Activated CD8-positive, alpha-beta T cell treated with anti-CD3 and anti-CD28 coated beads for 36 hours (primary cell): Measurements from ENCODE around the gene MEG3. TPM values are rescaled to one million over a fixed set of nuclear protein-coding genes. Genes with fewer than 3 reads are reported as not detected.

Experiments
- ATAC-seq: fragments of 200-7000 bp; cut with Tn5 transposase; one replicate; pipeline ENCODE4 v1.10.0; 2021; ENCODE audit warnings: mild to moderate bottlenecking, moderate library complexity
- CTCF ChIA-PET: fragments of 350-600 bp; sonication (Branson Sonifier 250); formaldehyde crosslinking; loops from one replicate; lab custom pipeline; 2021; ENCODE audit warnings: antibody characterized with exemption; lab: Charles Lee
- POLR2A ChIA-PET: fragments of 350-600 bp; sonication (Branson Sonifier 250); formaldehyde crosslinking; loops from one replicate; lab custom pipeline; 2021; ENCODE audit warnings: antibody characterized with exemption; lab: Charles Lee
- DNase-seq: peaks from one replicate; pipeline ENCODE4 v3.0.0-alpha.2; 2020
- H3K27ac Mint-ChIP-seq: one replicate; pipeline ENCODE4 v1.8.0; 2021; ENCODE audit warnings: mild to moderate bottlenecking, mixed read lengths
- H3K27me3 Mint-ChIP-seq: one replicate; pipeline ENCODE4 v1.8.0; 2021; ENCODE audit warnings: mixed read lengths
- H3K36me3 Mint-ChIP-seq: one replicate; pipeline ENCODE4 v1.8.0; 2021; ENCODE audit warnings: low read depth, mixed read lengths
- H3K4me1 Mint-ChIP-seq: one replicate; pipeline ENCODE4 v1.8.0; 2021; ENCODE audit warnings: low read depth, mixed read lengths
- H3K4me3 Mint-ChIP-seq: one replicate; pipeline ENCODE4 v1.8.0; 2021; ENCODE audit warnings: mild to moderate bottlenecking, moderate library complexity, mixed read lengths
- H3K9me3 Mint-ChIP-seq: one replicate; pipeline ENCODE4 v1.8.0; 2021; ENCODE audit warnings: mixed read lengths
- CTCF ChIP-seq: fragments of 200-600 bp; IDR thresholded peaks from one replicate; pipeline ENCODE4 v1.8.0; 2022; ENCODE audit warnings: antibody characterized with exemption, mild to moderate bottlenecking
- intact Hi-C: fragments of 100-400 bp; cut with micrococcal nuclease; formaldehyde crosslinking; loops from one replicate; pipeline ENCODE4 v1.10.0; 2022
- total RNA-seq, 2 experiments: library from RNA; stranded (reverse); gene quantifications; one replicate each; pipeline ENCODE4 v1.2.3, GENCODE V29; 2021

MEG3 gene
- total RNA-seq, 2 experiments from 2014 or later, result not detected

DNA sequence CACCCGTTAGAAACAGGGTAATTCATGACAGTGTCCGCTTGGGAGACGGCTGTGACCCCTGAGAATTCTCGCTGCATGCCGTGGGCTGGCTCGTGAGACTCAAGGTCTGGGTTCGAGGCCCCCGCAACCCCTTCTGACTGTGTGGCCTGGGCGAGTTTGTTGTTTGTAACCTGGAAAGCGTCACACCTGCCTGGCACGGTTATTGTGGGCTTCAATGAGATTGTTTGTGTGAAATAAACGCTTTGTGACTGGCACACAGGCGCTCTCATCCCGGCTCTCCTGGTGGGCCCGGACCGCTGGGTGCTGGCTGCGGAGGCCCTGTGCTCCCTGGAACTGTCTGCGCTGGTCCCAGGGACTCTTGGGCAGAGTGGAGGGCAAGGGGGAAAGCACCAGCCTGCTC is 33.9 kb downstream of the MEG3 start:
- Mint-ChIP-seq H3K27ac (no peak overlapping the region), H3K4me3 (no peak overlapping the region), H3K36me3 (no peaks in the 10 kb centered on the region), H3K4me1 (no peaks in the 10 kb centered on the region), H3K27me3 (no peaks in the 10 kb centered on the region), H3K9me3 (no peaks in the 10 kb centered on the region)
- DNase-seq (no peak), ATAC-seq (no peak)
- TF ChIP-seq CTCF, result no peak
- POLR2A ChIA-PET, result no interaction called here
- intact Hi-C loops, result no loop called here
- CTCF ChIA-PET, result interaction anchor here (0.9 kb wide), 1 partner anchor 9 kb away, joined by 3 read pairs; no protein-coding TSS in a partner anchor

DNA sequence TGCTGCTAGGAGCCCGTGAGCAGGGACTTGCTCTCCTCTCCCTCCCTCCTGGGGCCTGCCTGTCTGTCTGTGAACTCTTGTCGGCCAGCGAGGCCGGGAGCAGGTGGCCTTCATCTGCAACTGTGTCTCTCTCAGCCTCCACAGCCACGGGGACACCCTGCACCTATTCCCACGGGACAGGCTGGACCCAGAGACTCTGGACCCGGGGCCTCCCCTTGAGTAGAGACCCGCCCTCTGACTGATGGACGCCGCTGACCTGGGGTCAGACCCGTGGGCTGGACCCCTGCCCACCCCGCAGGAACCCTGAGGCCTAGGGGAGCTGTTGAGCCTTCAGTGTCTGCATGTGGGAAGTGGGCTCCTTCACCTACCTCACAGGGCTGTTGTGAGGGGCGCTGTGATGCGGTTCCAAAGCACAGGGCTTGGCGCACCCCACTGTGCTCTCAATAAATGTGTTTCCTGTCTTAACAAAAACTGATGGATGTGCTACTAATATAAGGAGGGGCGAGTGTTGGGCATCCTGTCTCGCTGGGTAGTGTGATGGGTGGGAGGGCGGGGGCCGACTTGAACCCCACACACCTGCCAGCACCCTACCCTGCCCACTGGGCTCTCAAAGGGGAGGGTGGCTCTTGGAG is 34.8 kb downstream of the MEG3 start:
- CTCF ChIA-PET, result no interaction called here
- Mint-ChIP-seq H3K4me1 (no peaks in the 10 kb centered on the region), H3K27ac (no peak overlapping the region), H3K4me3 (no peak overlapping the region), H3K36me3 (no peaks in the 10 kb centered on the region), H3K27me3 (no peaks in the 10 kb centered on the region), H3K9me3 (no peaks in the 10 kb centered on the region)
- DNase-seq (no peak), ATAC-seq (no peak)
- POLR2A ChIA-PET, result no interaction called here
- TF ChIP-seq CTCF, result no peak
- intact Hi-C loops, result no loop called here

DNA sequence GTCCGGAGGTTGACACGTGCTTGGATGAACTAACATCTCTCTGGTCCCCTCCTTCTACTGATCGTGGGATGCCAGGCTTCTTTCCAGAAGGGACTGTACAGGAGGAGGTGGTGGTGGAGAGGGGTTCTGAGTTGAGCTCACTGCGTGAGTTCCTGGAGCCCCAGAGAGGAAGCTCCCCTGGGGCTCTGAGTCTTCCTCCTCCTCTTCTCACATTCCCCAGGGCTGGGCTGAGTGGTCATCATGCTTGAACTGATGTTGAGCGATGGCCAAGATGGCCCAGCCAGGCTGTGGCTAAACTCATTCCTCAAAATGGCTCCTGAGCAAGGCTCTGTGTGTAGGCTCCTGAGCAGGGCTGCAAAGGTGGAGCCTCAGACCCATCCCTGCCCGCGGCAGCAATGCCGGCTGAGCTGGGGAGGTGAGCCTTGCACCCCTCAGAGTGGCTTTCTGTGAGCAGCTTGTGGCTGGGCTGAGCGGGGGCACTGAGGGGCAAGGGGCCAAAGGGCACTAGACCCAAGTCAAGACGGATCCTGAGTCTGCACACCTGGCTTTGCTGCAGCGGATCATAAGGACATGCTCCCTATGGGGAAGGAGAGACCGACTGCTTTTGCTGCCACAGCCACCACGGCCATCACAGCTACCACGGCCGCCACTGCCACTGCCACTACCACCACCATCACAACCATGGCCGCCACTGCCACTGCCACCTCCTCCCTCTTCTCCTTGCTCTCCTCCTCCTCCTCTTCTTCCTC is 35.4 kb downstream of the MEG3 start:
- no peak overlapping the region for H3K4me3 Mint-ChIP-seq
- no peaks in the 10 kb centered on the region for H3K27me3 Mint-ChIP-seq
- no peak for DNase-seq
- ChIA-PET POLR2A (no interaction called here), CTCF (no interaction called here)
- H3K9me3 Mint-ChIP-seq, result no peaks in the 10 kb centered on the region
- intact Hi-C loops, result no loop called here
- TF ChIP-seq CTCF, result no peak
- H3K36me3 Mint-ChIP-seq, result no peaks in the 10 kb centered on the region
- no peaks in the 10 kb centered on the region for H3K4me1 Mint-ChIP-seq
- H3K27ac Mint-ChIP-seq, result no peak overlapping the region
- ATAC-seq, result no peak

DNA sequence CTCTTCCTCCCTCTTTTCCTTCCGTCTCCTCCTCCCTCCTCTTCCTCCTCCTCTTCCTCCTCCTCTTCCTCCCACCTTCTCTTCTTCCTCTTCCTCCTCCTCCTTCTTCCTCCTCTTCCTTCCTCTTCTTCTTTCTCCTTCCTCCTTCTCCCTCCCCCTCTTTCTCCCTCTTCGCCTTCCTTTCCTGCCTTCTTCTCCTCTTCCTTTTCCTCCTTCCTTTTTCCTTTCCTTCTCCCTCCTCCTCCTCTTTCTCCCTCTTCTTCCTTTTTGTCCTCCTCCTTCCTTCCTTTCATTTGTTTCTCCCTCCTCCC is 36.0 kb downstream of the MEG3 start:
- intact Hi-C loops, result no loop called here
- CTCF ChIA-PET, result no interaction called here

More for the DNA sequence above, 36.0 kb downstream of the MEG3 start:
- Mint-ChIP-seq H3K36me3 (no peaks in the 10 kb centered on the region), H3K4me1 (no peaks in the 10 kb centered on the region), H3K27me3 (no peaks in the 10 kb centered on the region), H3K27ac (no peak overlapping the region), H3K4me3 (no peak overlapping the region), H3K9me3 (no peaks in the 10 kb centered on the region)
- DNase-seq, result no peak
- TF ChIP-seq CTCF, result no peak
- no peak for ATAC-seq
- POLR2A ChIA-PET, result no interaction called here
